Activated T-helper 2 cell treated with anti-CD3 and anti-CD28 coated beads, Interferon-gamma antibody, Interleukin-2, Interleukin-4, amounts not matched to agents 10 μg/mL and 5 μg/mL and 100 μg/mL, durations not matched to agents 14 hours and 24 hours and 36 hours (primary cell): Measurements from ENCODE around the gene HOXD13. TPM values are rescaled to one million over a fixed set of nuclear protein-coding genes. Genes with fewer than 3 reads are reported as not detected.

ENCODE experiments used
- DNase-seq: peaks from one replicate; pipeline ENCODE4 v3.0.0; 2021; ENCODE audit warnings: low spot score
- H3K27ac Mint-ChIP-seq: one replicate; pipeline ENCODE4 v1.8.0; 2021; ENCODE audit warnings: mixed read lengths
- H3K27me3 Mint-ChIP-seq: one replicate; pipeline ENCODE4 v1.8.0; 2021; ENCODE audit warnings: low read depth, mixed read lengths
- H3K36me3 Mint-ChIP-seq: one replicate; pipeline ENCODE4 v1.8.0; 2021; ENCODE audit warnings: low read depth, mixed read lengths
- H3K4me1 Mint-ChIP-seq: one replicate; pipeline ENCODE4 v1.8.0; 2021; ENCODE audit warnings: low read depth, mixed read lengths
- H3K4me3 Mint-ChIP-seq: one replicate; pipeline ENCODE4 v1.8.0; 2021; ENCODE audit warnings: low read depth, mild to moderate bottlenecking, moderate library complexity, mixed read lengths
- H3K9me3 Mint-ChIP-seq: one replicate; pipeline ENCODE4 v1.8.0; 2021; ENCODE audit warnings: mixed read lengths
- intact Hi-C: fragments of 100-400 bp; cut with micrococcal nuclease; formaldehyde crosslinking; loops from one replicate; pipeline ENCODE4 v1.15.1; 2023
- total RNA-seq: library from RNA; stranded (reverse); gene quantifications from 2 replicates; pipeline ENCODE4 v1.2.3, GENCODE V29; 2022

Gene HOXD13
- total RNA-seq, 1 donor from 2014 or later: not detected

DNA sequence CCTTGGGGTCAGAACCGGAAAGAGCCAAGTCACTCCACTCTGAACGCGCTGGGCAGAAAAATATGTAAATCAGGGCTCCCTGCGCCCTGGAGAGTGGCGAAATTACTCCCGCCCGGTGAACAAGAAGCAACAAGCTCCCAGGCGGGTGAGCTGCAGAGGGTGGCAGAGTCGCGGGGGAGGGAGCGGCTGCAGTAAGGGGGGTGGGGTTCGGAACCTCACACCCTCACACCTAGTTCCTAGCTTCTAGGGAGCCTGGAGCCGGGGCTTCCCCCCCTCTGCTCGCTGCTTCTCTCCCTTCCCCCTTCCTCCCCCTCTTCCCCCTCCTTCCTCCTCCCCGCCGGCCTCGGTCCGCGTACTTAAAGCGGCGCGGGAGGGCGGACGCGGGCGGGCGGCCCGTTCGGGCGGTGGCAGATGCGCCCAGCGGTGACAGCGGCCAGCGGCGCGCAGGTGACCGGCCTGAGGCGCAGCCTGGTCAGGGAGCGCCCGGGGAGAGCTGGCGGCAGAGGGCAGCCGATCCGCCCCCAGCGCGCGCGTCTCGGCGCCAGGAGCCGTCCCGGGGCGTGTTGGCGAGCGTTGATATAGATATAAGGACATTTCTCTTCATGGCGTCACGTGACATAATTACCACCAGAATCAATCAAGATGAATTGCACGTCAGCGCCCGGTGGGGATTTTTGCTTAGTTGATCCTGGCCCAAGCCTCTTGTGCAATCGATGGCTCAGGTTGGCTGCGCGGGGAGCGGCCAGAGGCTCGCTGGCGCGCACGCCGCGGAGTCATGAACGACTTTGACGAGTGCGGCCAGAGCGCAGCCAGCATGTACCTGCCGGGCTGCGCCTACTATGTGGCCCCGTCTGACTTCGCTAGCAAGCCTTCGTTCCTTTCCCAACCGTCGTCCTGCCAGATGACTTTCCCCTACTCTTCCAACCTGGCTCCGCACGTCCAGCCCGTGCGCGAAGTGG, 14.3 kb downstream of the HOXD13 start, which contains the start of gene HOXD11:
TSS of gene HOXD11 (plus strand) at position 700 of the 959 bp plus-strand sequence. CDS start at position 776, 76 bp downstream.
- Mint-ChIP-seq H3K9me3 (no peaks in the 10 kb centered on the region), H3K36me3 (peaks cover 4% of the 10 kb centered on the region), H3K4me1 (peaks cover 6% of the 10 kb centered on the region), H3K4me3 (no peak within 1 kb of the TSS), H3K27ac (peak within 1 kb of the TSS; percentile 26), H3K27me3 (peaks cover 79% of the 10 kb centered on the region)
- DNase-seq: no peak
- intact Hi-C loops: no loop called here

DNA sequence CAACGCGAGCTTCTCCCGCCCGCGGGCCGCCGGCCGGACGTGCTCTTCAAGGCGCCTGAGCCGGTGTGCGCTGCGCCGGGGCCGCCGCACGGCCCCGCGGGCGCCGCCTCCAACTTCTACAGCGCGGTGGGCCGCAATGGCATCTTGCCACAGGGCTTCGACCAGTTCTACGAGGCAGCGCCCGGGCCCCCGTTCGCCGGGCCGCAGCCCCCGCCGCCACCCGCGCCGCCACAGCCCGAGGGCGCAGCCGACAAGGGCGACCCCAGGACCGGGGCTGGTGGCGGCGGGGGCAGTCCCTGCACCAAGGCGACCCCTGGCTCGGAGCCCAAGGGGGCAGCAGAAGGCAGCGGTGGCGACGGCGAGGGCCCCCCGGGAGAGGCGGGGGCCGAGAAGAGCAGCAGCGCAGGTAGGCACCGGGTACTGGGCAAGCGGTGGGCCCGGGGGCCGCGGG, 15.2 kb downstream of the HOXD13 start:
- peaks cover 4% of the 10 kb centered on the region for H3K36me3 Mint-ChIP-seq
- no peak overlapping the region for H3K4me3 Mint-ChIP-seq
- no peak for DNase-seq
- H3K27me3 Mint-ChIP-seq: peaks cover 79% of the 10 kb centered on the region
- no peak overlapping the region for H3K27ac Mint-ChIP-seq
- no peaks in the 10 kb centered on the region for H3K9me3 Mint-ChIP-seq
- H3K4me1 Mint-ChIP-seq: peaks cover 6% of the 10 kb centered on the region
- intact Hi-C loops: no loop called here

DNA sequence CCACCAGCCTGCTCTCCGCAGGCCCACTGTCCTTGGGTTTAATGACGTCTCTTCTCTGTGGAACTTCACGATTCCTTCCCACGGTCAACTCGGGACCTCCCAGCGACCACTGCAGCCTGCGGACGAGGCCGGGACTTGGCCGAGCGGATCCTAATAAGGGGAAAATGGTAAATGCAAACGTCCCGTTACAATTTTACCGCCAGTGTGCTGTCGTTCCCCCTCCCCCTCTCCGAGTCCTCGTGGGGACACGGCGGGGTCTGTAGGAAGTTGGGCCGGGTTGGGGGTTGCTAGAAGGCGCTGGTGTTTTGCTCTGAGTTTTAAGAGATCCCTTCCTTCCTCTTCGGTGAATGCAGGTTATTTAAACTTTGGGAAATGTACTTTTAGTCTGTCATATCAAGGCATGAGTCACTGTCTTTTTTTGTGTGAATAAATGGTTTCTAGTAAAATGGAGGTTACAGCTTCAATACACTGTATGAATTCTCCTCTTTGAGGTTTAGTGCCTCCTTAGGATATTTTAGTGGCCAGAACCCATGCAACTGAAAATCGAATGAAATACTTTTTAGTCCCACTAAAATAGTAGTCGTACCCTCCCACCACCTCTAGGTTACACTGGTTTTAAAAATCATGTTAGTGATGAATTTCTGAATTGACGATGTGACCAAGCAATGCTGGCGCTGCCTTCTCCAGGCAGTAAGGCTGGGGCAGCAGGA, 16.8 kb downstream of the HOXD13 start:
- Mint-ChIP-seq H3K9me3 (no peaks in the 10 kb centered on the region), H3K27me3 (peaks cover 82% of the 10 kb centered on the region), H3K27ac (no peak overlapping the region), H3K4me3 (no peak overlapping the region), H3K36me3 (peaks cover 4% of the 10 kb centered on the region), H3K4me1 (peaks cover 6% of the 10 kb centered on the region)
- intact Hi-C loops: no loop called here
- DNase-seq: no peak

DNA sequence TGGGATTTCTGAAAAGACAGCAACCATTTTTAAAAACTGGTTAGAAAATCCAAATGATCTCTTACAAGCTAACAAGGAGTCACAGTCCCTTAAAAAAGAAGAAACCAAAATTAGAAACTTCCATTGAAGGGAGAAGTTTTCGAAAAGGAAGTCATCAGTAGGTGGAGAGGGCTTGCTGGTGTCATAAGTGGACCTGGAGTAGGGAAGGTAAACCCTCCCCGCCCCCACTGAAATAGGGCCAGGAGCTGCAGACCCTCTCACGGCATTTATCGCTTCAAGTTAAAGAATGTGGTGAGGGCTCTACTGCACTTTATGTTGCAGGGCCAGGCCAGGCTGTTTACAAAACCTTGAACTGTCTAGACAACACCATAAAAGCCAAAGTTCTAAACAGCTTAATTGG, 17.4 kb downstream of the HOXD13 start:
- Mint-ChIP-seq H3K9me3 (no peaks in the 10 kb centered on the region), H3K36me3 (peaks cover 4% of the 10 kb centered on the region), H3K27ac (no peak overlapping the region), H3K4me1 (peaks cover 6% of the 10 kb centered on the region), H3K27me3 (peaks cover 78% of the 10 kb centered on the region), H3K4me3 (no peak overlapping the region)
- no peak for DNase-seq
- intact Hi-C loops: loop anchor here (2.0 kb wide), 3 partner anchors 13 to 31 kb away; partner anchors contain the start of gene HOXD8

DNA sequence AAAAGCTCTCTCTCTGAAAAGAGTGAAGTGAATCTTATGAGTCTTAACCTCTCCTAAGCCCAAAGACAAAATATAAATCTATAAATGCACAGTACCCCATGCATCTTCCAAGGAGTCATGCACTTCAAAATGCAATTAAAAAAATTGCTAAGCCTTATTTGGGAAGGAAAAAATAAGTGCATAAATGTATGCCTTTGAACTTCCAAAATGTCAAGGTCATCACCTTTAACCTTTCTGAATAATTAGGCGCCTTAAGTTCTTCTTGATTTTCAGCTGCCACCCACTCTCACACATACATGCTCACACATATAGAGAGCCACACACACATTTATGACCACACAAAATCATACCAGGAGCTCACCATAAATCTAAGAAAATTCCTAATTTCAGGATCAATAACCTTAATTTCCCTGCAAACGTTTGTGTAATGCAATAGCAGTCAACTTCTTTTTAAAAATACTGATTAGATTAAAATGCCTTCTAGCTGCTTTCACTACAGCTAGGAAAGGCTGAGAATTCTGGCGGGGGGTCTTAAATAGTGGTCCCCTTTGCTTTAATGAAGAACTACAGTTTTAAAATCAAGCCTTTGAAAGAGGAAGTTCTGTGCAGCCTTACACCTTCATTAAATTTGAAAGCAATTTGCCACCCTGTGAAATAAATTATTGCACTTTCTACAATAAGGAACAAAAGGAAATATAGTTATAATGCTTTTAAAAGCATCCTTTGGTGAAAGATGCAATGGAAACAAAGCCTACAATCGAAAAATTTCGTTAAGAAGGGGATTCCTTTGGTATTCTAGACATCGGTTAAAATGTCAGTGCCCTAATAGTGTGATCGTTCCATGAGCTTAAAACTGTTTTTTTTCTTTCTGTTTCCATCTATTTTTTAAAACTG, 18.1 kb downstream of the HOXD13 start:
- intact Hi-C loops: loop anchor here (2.0 kb wide), 3 partner anchors 14 to 32 kb away; partner anchors contain the start of gene HOXD8
- no peaks in the 10 kb centered on the region for H3K9me3 Mint-ChIP-seq
- no peak for DNase-seq
- no peak overlapping the region for H3K4me3 Mint-ChIP-seq
- peaks cover 6% of the 10 kb centered on the region for H3K4me1 Mint-ChIP-seq
- H3K36me3 Mint-ChIP-seq: peaks cover 4% of the 10 kb centered on the region
- H3K27ac Mint-ChIP-seq: no peak overlapping the region
- H3K27me3 Mint-ChIP-seq: peaks cover 74% of the 10 kb centered on the region

DNA sequence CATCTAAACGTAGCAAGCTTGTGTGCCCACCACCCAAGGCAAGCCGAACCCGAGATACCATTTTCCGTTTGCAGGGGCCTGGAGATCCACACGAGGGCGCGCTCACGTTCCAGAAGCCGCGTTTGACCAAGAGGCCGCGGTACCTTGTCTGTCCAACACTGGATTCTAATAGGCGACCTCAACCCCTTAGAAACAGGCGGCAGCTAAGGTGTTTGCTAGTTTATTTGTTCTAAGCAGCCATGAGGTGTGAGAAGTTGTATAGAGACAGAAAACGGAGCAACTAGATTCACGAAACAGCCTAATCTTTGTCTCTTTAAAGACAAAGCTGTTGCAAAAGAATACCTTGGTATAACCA, 18.8 kb downstream of the HOXD13 start:
- Mint-ChIP-seq H3K27ac (no peak overlapping the region), H3K4me3 (no peak overlapping the region)
- DNase-seq: no peak

DNA sequence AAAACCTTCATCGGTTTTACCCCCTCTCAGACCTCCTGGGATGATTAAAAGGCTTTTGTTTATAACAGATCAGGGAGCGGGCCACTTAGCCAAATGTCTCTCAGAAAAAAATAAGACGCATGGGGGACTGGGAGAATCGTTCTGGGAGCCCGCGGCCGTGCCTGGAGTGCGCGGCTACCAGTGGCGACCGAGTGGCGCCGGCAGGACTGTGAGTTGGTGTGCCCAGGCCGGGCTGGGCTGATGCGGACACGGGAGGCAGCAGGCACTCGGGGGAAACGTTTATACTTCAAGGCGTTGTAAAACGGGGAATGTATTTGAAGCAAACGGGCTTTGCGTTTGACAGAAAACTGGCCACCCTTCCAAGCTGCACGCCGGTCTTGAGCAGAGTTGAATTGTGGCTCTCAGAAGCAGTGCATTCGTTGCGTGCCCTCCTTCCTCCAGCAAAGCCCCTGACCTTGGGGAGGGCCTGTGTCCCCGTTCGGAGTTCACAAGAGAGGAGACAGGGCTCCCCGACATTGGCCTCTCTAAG, 19.4 kb downstream of the HOXD13 start:
- Mint-ChIP-seq H3K36me3 (peaks cover 4% of the 10 kb centered on the region), H3K4me1 (peaks cover 3% of the 10 kb centered on the region), H3K9me3 (no peaks in the 10 kb centered on the region), H3K4me3 (no peak overlapping the region), H3K27ac (no peak overlapping the region), H3K27me3 (peaks cover 77% of the 10 kb centered on the region)
- intact Hi-C loops: loop anchor here (2.0 kb wide), 3 partner anchors 15 to 33 kb away; partner anchors contain the start of gene HOXD8
- no peak for DNase-seq

More for the DNA sequence above, 18.8 kb downstream of the HOXD13 start:
- Mint-ChIP-seq H3K4me1 (peaks cover 4% of the 10 kb centered on the region), H3K9me3 (no peaks in the 10 kb centered on the region), H3K36me3 (peaks cover 4% of the 10 kb centered on the region), H3K27me3 (peaks cover 73% of the 10 kb centered on the region)
- intact Hi-C loops: loop anchor here (2.0 kb wide), 3 partner anchors 14 to 32 kb away; partner anchors contain the start of gene HOXD8

DNA sequence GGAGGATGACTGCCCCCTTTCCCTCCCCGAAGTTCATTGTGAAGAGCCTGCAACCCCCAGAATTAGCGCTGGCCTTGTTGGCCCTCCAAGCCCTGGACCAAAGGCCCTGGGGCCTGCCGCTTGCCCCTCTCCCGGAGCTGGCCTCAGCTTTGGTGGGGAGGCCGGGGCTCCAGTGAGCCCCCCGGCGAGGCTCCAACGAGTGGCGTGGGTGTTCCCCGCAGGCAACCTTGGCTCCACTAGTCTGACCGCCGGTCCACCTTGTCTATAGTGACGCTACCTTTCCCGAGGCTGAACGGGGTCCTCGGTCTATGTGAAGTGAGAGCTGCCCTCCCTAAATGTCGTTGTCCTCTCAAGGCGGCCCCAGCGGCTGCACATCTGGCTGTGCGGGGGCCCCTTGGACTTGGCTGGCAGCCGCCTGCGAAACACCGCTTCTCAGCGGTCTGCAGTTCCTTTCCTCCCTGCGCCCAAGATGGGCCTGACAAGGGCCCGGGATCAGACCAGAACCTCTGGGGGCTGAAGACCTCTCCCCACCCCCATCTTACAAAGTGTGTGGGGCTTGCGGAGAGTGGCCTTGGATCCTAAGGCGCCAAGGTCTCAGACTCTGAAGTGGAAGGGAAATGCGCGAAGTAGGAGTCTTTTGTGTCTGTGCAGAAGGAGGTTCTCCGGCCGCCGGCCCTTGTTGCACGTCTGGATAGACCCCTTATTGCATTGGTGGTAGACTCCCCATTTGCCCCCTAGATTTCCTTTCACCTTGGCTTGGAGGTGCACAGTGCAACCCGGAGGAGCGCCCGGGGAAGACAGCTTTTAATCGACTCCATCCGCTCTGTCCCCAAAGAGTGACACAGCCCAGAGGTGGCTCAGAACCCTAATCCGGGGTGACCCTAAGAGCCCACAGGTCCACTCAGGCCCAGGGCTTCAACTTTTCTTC, 20.1 kb downstream of the HOXD13 start:
- Mint-ChIP-seq H3K27ac (no peak overlapping the region), H3K4me1 (peaks cover 3% of the 10 kb centered on the region), H3K4me3 (no peak overlapping the region), H3K27me3 (peaks cover 78% of the 10 kb centered on the region), H3K9me3 (no peaks in the 10 kb centered on the region), H3K36me3 (peaks cover 4% of the 10 kb centered on the region)
- intact Hi-C loops: no loop called here
- no peak for DNase-seq

DNA sequence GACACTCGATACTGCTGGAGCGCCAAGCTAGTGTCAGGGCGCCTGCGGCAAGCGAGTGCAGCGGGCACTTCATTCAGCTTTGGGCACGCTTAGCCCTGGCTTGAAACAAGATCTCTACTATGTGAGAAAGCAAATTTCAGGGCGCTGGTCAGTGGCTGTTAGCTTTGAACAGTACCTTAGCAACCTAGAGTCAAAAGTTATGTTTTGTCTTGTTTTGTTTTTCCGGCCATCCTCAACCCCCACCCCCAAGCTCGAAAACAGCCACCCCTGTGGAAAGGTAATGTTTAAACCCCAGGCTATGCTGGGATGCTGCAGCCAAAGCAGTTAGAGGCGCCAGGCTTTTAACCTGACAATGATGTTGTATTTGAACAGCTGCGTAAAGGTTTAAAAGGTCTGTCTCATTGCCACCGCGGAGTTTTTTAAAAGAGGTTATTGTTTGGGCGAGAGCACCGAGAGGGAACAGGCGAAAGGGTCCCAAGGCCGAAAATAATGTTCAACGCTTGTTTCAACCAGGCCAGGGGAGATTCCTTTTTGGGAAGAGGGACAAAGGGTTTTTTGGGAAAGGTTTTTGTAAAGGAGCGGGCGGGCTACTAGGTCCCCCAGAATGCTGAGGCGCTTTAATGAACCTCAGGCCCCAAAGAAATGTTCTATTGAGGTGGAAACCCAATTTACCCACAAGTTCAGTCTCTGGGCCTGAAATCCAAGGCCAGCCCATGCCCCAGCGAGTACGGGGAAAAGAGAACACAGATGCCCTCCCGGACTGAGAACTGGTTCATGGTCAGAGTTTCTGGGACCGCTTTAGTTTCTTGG, 21.8 kb downstream of the HOXD13 start:
- Mint-ChIP-seq H3K27ac (no peak overlapping the region), H3K36me3 (peaks cover 2% of the 10 kb centered on the region), H3K27me3 (peaks cover 83% of the 10 kb centered on the region), H3K9me3 (no peaks in the 10 kb centered on the region), H3K4me3 (no peak overlapping the region), H3K4me1 (peaks cover 7% of the 10 kb centered on the region)
- DNase-seq: no peak
- intact Hi-C loops: no loop called here

DNA sequence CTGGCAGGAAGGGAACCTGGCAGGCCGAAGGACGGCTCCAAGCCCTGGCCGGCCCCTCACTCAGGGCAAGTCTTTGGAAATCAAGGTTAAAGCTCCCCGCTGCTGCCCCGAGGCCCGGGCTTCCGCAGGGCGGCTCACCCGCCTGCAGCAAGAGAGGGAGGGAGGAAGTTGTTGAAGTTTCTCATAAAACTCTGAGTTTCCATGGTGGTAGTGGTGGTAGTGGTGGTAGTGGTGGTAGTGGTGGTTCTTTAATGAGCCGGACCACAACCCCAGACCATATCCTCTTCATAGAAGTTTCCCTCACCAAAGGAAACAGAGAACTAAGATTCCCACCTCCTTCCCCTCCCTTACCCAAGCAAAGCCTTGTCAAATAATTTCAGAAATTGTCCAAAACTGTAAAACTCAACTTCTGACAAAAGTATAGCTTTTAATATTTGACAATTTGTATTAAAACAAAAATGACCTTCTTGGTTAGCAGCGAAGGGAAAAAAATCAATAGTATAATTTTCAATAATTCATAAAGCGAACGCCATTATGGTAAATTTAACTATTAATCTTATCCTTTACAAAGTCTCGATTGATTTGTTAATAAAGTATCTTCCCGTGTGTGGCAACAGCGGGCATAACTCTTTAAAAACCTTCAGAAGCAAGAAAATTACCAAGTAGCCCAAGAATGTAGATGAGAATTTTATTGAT, 22.6 kb downstream of the HOXD13 start:
- no peak for DNase-seq
- H3K27ac Mint-ChIP-seq: no peak overlapping the region
- peaks cover 7% of the 10 kb centered on the region for H3K4me1 Mint-ChIP-seq
- H3K36me3 Mint-ChIP-seq: no peaks in the 10 kb centered on the region
- peaks cover 83% of the 10 kb centered on the region for H3K27me3 Mint-ChIP-seq
- H3K9me3 Mint-ChIP-seq: no peaks in the 10 kb centered on the region
- intact Hi-C loops: no loop called here
- H3K4me3 Mint-ChIP-seq: no peak overlapping the region
